H1 (cell line): ENCODE data around the gene FGF5. TPM values are rescaled to one million over a fixed set of nuclear protein-coding genes. Genes with fewer than 3 reads are reported as not detected.

Source experiments
- CTCF ChIA-PET: fragments of 300-600 bp; sonication (Branson Sonifier 250); formaldehyde crosslinking; loops from one replicate; lab custom pipeline; 2021; ENCODE audit not compliant: partially characterized antibody; lab: Charles Lee
- POLR2A ChIA-PET: fragments of 300-600 bp; sonication (Branson Sonifier 250); formaldehyde crosslinking; loops from one replicate; lab custom pipeline; 2021; ENCODE audit warnings: inconsistent platforms; ENCODE audit not compliant: partially characterized antibody; lab: Charles Lee
- DNase-seq, 2 experiments: peaks; one replicate each; pipeline versions ENCODE4 v3.0.0 to v3.0.0-alpha.2; 2010 to 2022; ENCODE audit warnings: low spot score in 2 of 2, low read depth in 1 of 2, mixed read lengths in 1 of 2
- FAIRE-seq: peaks from 2 replicates; lab custom pipeline; 2011; peaks lifted over from hg19 to GRCh38; lab: Jason Lieb, UNC
- H2AFZ ChIP-seq: 2 replicates; pipeline ENCODE4 v1.8.1; 2012; ENCODE audit warnings: low read length, inconsistent platforms
- H2AK5ac ChIP-seq: 2 replicates; pipeline ENCODE4 v1.6.1; 2013; ENCODE audit warnings: low read depth, low read length
- H2BK120ac ChIP-seq: replicated peaks from 2 replicates; pipeline ENCODE3; 2013; ENCODE audit warnings: low read depth, low read length, inconsistent platforms
- H2BK12ac ChIP-seq: 2 replicates; pipeline ENCODE4 v1.6.1; 2013; ENCODE audit warnings: low read depth, low read length
- H2BK15ac ChIP-seq: 2 replicates; pipeline ENCODE4 v1.6.1; 2013; ENCODE audit warnings: low read length
- H2BK20ac ChIP-seq: 2 replicates; pipeline ENCODE4 v1.6.1; 2013; ENCODE audit warnings: low read length
- H2BK5ac ChIP-seq: 2 replicates; pipeline ENCODE4 v1.6.1; 2013; ENCODE audit warnings: low read depth, low read length
- H3K14ac ChIP-seq: 2 replicates; pipeline ENCODE4 v1.6.1; 2013; ENCODE audit warnings: inconsistent platforms; ENCODE audit not compliant: insufficient read length
- H3K18ac ChIP-seq: 2 replicates; pipeline ENCODE4 v1.6.1; 2013; ENCODE audit warnings: low read length; ENCODE audit errors: extremely low read depth
- H3K23ac ChIP-seq: 2 replicates; pipeline ENCODE4 v1.6.1; 2013; ENCODE audit warnings: inconsistent platforms; ENCODE audit not compliant: insufficient read length
- H3K23me2 ChIP-seq: 2 replicates; pipeline ENCODE4 v1.6.1; 2013; ENCODE audit warnings: low read depth, low read length
- H3K27ac ChIP-seq: 2 replicates; pipeline ENCODE4 v1.6.1; 2011; ENCODE audit warnings: low read depth, low read length, inconsistent platforms
- H3K27me3 ChIP-seq, 4 experiments: replicated peaks in 1 of 4; 1 replicate in 1 of 4; 2 replicates in 3 of 4; pipeline versions ENCODE4 v1.6.1 to v1.8.1; 2011 to 2013; ENCODE audit warnings: low read length in 3 of 4, mild to moderate bottlenecking in 3 of 4, inconsistent platforms in 2 of 4, mixed read lengths in 2 of 4, moderate library complexity in 1 of 4; ENCODE audit not compliant: control insufficient read depth in 3 of 4, insufficient read depth in 3 of 4; ENCODE audit errors: extremely low read depth in 1 of 4
- H3K36me3 ChIP-seq, 4 experiments: 2 replicates each; pipeline versions ENCODE4 v1.6.1 to v1.8.1; 2011 to 2013; ENCODE audit warnings: mild to moderate bottlenecking in 4 of 4, low read length in 3 of 4, moderate library complexity in 2 of 4, control low read depth in 1 of 4, inconsistent platforms in 1 of 4; ENCODE audit not compliant: insufficient read depth in 4 of 4, control insufficient read depth in 2 of 4
- H3K4ac ChIP-seq: replicated peaks from 2 replicates; pipeline ENCODE3; 2013; ENCODE audit warnings: low read length, low read depth, mixed read lengths, inconsistent platforms; ENCODE audit not compliant: insufficient read length
- H3K4me1 ChIP-seq, 4 experiments: replicated peaks in 1 of 4; 1 replicate in 1 of 4; 2 replicates in 3 of 4; pipeline versions ENCODE4 v1.6.1 to v1.8.1; 2011 to 2013; ENCODE audit warnings: low read length in 3 of 4, inconsistent platforms in 2 of 4, mixed read lengths in 1 of 4; ENCODE audit not compliant: insufficient read depth in 4 of 4, control insufficient read depth in 3 of 4
- H3K4me2 ChIP-seq, 2 experiments: 2 replicates each; pipeline versions ENCODE4 v1.6.1 to v1.8.1; 2011 to 2013; ENCODE audit warnings: low read depth in 2 of 2, low read length in 2 of 2, control low read depth in 1 of 2, inconsistent platforms in 1 of 2, mild to moderate bottlenecking in 1 of 2; ENCODE audit not compliant: insufficient read depth in 1 of 2
- H3K4me3 ChIP-seq, 4 experiments: fragments of 200-600, 300-600 bp in 1 of 4; sonication (generic), shearing (Covaris generic), sonication (Bioruptor Twin) in 1 of 4; 2 replicates each; pipeline versions ENCODE4 v1.5.1 to v1.8.1; 2011 to 2016; ENCODE audit warnings: low read length in 4 of 4, low read depth in 3 of 4, control low read depth in 2 of 4, inconsistent platforms in 2 of 4, mild to moderate bottlenecking in 2 of 4, mixed read lengths in 1 of 4, moderate library complexity in 1 of 4; ENCODE audit not compliant: insufficient read depth in 2 of 4; ENCODE audit errors: extremely low read depth in 1 of 4
- H3K56ac ChIP-seq: replicated peaks from 2 replicates; pipeline ENCODE3; 2013; ENCODE audit warnings: low read depth, mild to moderate bottlenecking, mixed read lengths, low read length, inconsistent platforms; ENCODE audit not compliant: insufficient read length
- H3K79me1 ChIP-seq: 2 replicates; pipeline ENCODE4 v1.6.1; 2013; ENCODE audit warnings: low read depth, low read length, control low read depth
- H3K79me2 ChIP-seq, 2 experiments: 2 replicates each; pipeline versions ENCODE4 v1.6.1 to v1.8.1; 2012 to 2013; ENCODE audit warnings: low read length in 2 of 2, mild to moderate bottlenecking in 2 of 2, inconsistent platforms in 1 of 2; ENCODE audit not compliant: insufficient read depth in 2 of 2, control insufficient read depth in 1 of 2
- H3K9ac ChIP-seq, 4 experiments: replicated peaks in 1 of 4; 1 replicate in 1 of 4; 2 replicates in 3 of 4; pipeline versions ENCODE4 v1.6.1 to v1.8.1; 2011 to 2013; ENCODE audit warnings: low read depth in 3 of 4, low read length in 3 of 4, control low read depth in 2 of 4, mild to moderate bottlenecking in 2 of 4, moderate library complexity in 2 of 4, inconsistent platforms in 1 of 4; ENCODE audit errors: extremely low read depth in 1 of 4
- H3K9me3 ChIP-seq, 2 experiments: 2 replicates each; pipeline versions ENCODE4 v1.6.1 to v1.8.1; 2012 to 2013; ENCODE audit warnings: mild to moderate bottlenecking in 2 of 2, moderate library complexity in 2 of 2, control low read depth in 1 of 2, inconsistent platforms in 1 of 2, low read depth in 1 of 2, low read length in 1 of 2, mixed read lengths in 1 of 2; ENCODE audit not compliant: insufficient read depth in 2 of 2
- H4K20me1 ChIP-seq, 2 experiments: replicated peaks in 1 of 2; 2 replicates each; pipeline versions ENCODE3 to v1.8.1; 2011 to 2013; ENCODE audit warnings: inconsistent platforms in 2 of 2, low read length in 2 of 2, mild to moderate bottlenecking in 1 of 2; ENCODE audit not compliant: insufficient read depth in 2 of 2, control insufficient read depth in 1 of 2
- H4K5ac ChIP-seq: 2 replicates; pipeline ENCODE4 v1.6.1; 2013; ENCODE audit warnings: low read length, low read depth, mixed read lengths, inconsistent platforms; ENCODE audit not compliant: insufficient read length
- H4K8ac ChIP-seq: 2 replicates; pipeline ENCODE4 v1.8.0; 2013; ENCODE audit warnings: mild to moderate bottlenecking, moderate library complexity, low read length, inconsistent platforms; ENCODE audit not compliant: insufficient read depth; ENCODE audit errors: extremely low read depth
- H4K91ac ChIP-seq: replicated peaks from 2 replicates; pipeline ENCODE3; 2013; ENCODE audit warnings: low read length, mixed read lengths, inconsistent platforms; ENCODE audit not compliant: insufficient read length
- PHF8 ChIP-seq: fragments of 200-600 bp; sonication (generic); conservative IDR thresholded peaks from 2 replicates; pipeline ENCODE4 v1.7.1; 2012; ENCODE audit warnings: low read depth, mild to moderate bottlenecking, inconsistent platforms, low read length, moderate library complexity
- POLR2AphosphoS5 ChIP-seq: IDR thresholded peaks from 2 replicates; pipeline ENCODE4 v1.6.1; 2011; ENCODE audit warnings: low read depth, low read length
- TAF1 ChIP-seq: IDR thresholded peaks from 2 replicates; pipeline ENCODE4 v1.6.1; 2011; ENCODE audit warnings: mild to moderate bottlenecking, low read depth, low read length
- ZNF274 ChIP-seq: IDR thresholded peaks from 2 replicates; pipeline ENCODE4 v1.7.0; 2012; ENCODE audit warnings: low read length, borderline replicate concordance; ENCODE audit errors: extremely low read depth
- WGBS, 2 experiments: shearing (Covaris generic) in 1 of 2; methylation state at CpG; one replicate each; pipeline versions ENCODE4 v1.1.6 to v1.1.7; 2013 to 2015; ENCODE audit warnings: low lambda C conversion rate in 2 of 2, mixed read lengths in 2 of 2, inconsistent platforms in 1 of 2, low coverage in 1 of 2, missing lambda C conversion rate in 1 of 2; ENCODE audit not compliant: insufficient replicate concordance in 2 of 2, insufficient coverage in 1 of 2, insufficient read length in 1 of 2; ENCODE audit errors: extremely low coverage in 1 of 2, missing lambda C conversion rate in 1 of 2; 5-methylcytosine and 5-hydroxymethylcytosine counted together
- polyA plus RNA-seq, 7 experiments: library from polyadenylated mRNA; depleted of rRNA in 3 of 7; stranded (reverse) in 5 of 7; unstranded in 2 of 7; fragments of >200 nt in 5 of 7; fragments of 200-250 nt in 2 of 7; gene quantifications; 1 replicate in 5 of 7; 2 replicates in 1 of 7; 4 replicates in 1 of 7; pipeline versions ENCODE4 v1.2.1 to v1.2.3, GENCODE V29; 2011 to 2013; ENCODE audit warnings: missing spikeins in 2 of 7, mixed read lengths in 2 of 7
- total RNA-seq: library from RNA; stranded (reverse); fragmentation: NEBNext Ultra II Directional; extraction: Animal tissue kit (Norgen Biotek cat#: 25700); gene quantifications from 2 replicates; pipeline ENCODE4 v1.2.1, GENCODE V29; 2021
- TF ChIP-seq, protein P1 (sequence below): IDR thresholded peaks from 2 replicates; pipeline ENCODE4 v1.6.1; 2011; ENCODE audit warnings: low read depth, mild to moderate bottlenecking, low read length; ENCODE audit not compliant: insufficient read depth

Gene FGF5
- total and polyA plus RNA-seq, 2 of the 8 experiments (the other 6 are each of a cell fraction or from before 2014, with no cell fraction given): not detected

DNA sequence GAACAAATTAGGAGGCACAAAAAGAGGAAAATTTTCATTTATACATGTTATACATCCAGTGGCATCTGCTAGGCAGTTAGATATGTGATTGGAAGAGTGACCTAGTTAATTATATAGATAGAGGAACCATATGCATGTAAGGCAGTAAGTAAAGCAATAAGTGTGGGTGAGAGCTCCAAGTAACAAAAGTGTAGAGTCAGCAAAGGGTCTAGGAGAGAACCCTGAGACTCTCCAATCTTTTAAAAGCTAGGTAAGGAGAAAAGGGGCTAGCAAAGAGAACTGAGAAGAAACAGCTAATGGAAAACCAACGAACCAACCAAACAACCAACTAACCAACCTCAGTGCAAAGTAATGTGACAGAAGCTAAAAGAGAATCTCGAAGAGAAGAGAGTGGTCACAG lies 65.2 kb downstream of the FGF5 start:
- H3K56ac ChIP-seq: no peak overlapping the region
- TF ChIP-seq PHF8: no peak
- TF ChIP-seq ZNF274: no peak
- TF ChIP-seq, protein P1, sequence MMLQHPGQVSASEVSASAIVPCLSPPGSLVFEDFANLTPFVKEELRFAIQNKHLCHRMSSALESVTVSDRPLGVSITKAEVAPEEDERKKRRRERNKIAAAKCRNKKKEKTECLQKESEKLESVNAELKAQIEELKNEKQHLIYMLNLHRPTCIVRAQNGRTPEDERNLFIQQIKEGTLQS: no peak
- TF ChIP-seq POLR2AphosphoS5: no peak
- TF ChIP-seq TAF1: no peak
- no peak overlapping the region for H4K5ac ChIP-seq
- WGBS, 2 experiments: 82% methylated on average over 2 of the region's 2 CpGs; no CpG with 5 or more reads in 1 of the 2 experiments
- H4K8ac ChIP-seq: no peak overlapping the region
- no peak overlapping the region for H3K4me2 ChIP-seq
- H3K27ac ChIP-seq: no peak overlapping the region
- H3K4me1 ChIP-seq: no peaks in the 10 kb centered on the region; a peak in 1 of 7 replicates
- H2BK12ac ChIP-seq: no peak overlapping the region
- FAIRE-seq (no peak), DNase-seq (no peak)
- peaks cover 2% of the 10 kb centered on the region; the same call in 1 of the 2 replicates for H3K23me2 ChIP-seq
- POLR2A ChIA-PET: no interaction called here
- H4K91ac ChIP-seq: no peak overlapping the region
- CTCF ChIA-PET: interaction anchor here (0.7 to 1.3 kb wide), 6 partner anchors 9 to 119 kb away, joined by 3 to 7 read pairs (median 4); partner anchors contain the start of gene FGF5
- H2BK120ac ChIP-seq: no peak overlapping the region
- no peak overlapping the region for H3K23ac ChIP-seq
- H3K14ac ChIP-seq: no peak overlapping the region
- H3K18ac ChIP-seq: no peak overlapping the region
- H4K20me1 ChIP-seq: no peaks in the 10 kb centered on the region
- H3K9me3 ChIP-seq: no peaks in the 10 kb centered on the region
- H2AK5ac ChIP-seq: no peak overlapping the region
- H3K79me1 ChIP-seq: no peaks in the 10 kb centered on the region
- H3K36me3 ChIP-seq: no peaks in the 10 kb centered on the region
- peaks cover 0 to 11% (median 9%) of the 10 kb centered on the region in 4 experiments; a peak in 6 of 7 replicates for H3K27me3 ChIP-seq
- H3K9ac ChIP-seq: no peak overlapping the region
- H2BK15ac ChIP-seq: no peak overlapping the region
- H3K4ac ChIP-seq: no peak overlapping the region
- H2BK5ac ChIP-seq: no peak overlapping the region
- no peak overlapping the region for H2BK20ac ChIP-seq
- no peaks in the 10 kb centered on the region for H3K79me2 ChIP-seq
- H3K4me3 ChIP-seq: no peak overlapping the region
- no peak overlapping the region for H2AFZ ChIP-seq
